Measurements from ENCODE around the gene SAXO2.
"Not testable (repeated sequence)": the region's sequence is repeated elsewhere in the genome, so short reads cannot be mapped to it uniquely, and the experiment has no call there.

SAXO2 gene

GRCh38 chr15:82333603-82334553 lies 71.3 kb downstream of the SAXO2 start:
- CTCF ChIA-PET; H3K4me3 ChIP-seq (ENCODE audit: low read depth, low read length); POLR2A ChIA-PET; DNase-seq (ENCODE audit: low read depth, low spot score): not testable (repeated sequence)
